ENCODE data around the gene CLMN. TPM values are rescaled to one million over a fixed set of nuclear protein-coding genes. Genes with fewer than 3 reads are reported as not detected.

The CLMN gene
- total and polyA plus RNA-seq, 10 of the 15 experiments (the other 5 are each of a cell fraction or from before 2014, with no cell fraction given) = 7.8 to 49.3 (median 18.5) TPM

- Histone ChIP-seq H3K9ac (ENCODE audit: control insufficient read depth, insufficient read depth, low read length) (no peak overlapping the region), H3K4me3 (no peak overlapping the region), H3K36me3 (ENCODE audit: control insufficient read depth in 2 of 2, insufficient read depth in 2 of 2, low read length in 1 of 2) (no peaks in the 10 kb centered on the region), H3K27me3 (replicated peaks in 1 of 2; ENCODE audit: control insufficient read depth in 2 of 2, insufficient read depth in 2 of 2, low read length in 1 of 2) (no peaks in the 10 kb centered on the region), H3K4me2 (ENCODE audit: control insufficient read depth, insufficient read depth) (no peak overlapping the region), H2AFZ (ENCODE audit: control insufficient read depth, low read depth, low read length) (no peak overlapping the region), H3K79me2 (ENCODE audit: control insufficient read depth, insufficient read depth, low read length) (no peaks in the 10 kb centered on the region), H3K27ac (ENCODE audit: control insufficient read depth, insufficient read depth) (no peak overlapping the region), H3K4me1 (ENCODE audit: control insufficient read depth, insufficient read depth, low read length) (peaks cover 18% of the 10 kb centered on the region), H3K9me3 (replicated peaks; ENCODE audit: control insufficient read depth, insufficient read depth, low read length) (no peaks in the 10 kb centered on the region), H4K20me1 (ENCODE audit: control insufficient read depth, insufficient read depth) (no peaks in the 10 kb centered on the region)
- FAIRE-seq (no peak), ATAC-seq (no peak), DNase-seq (ENCODE audit: low read depth, low spot score) (no peak)
- BruUV-seq (replicated peaks) = no TSS peak
- ChIA-PET RAD21 (ENCODE audit: unreplicated experiment) (interaction anchor here (1.0 kb wide), 1 partner anchor 60 kb away, joined by 3 read pairs; no protein-coding TSS in a partner anchor), CTCF (no interaction called here), POLR2A (no interaction called here), SMC1A (ENCODE audit: uncharacterized antibody, unreplicated experiment) (interaction anchor here (0.7 to 1.6 kb wide), 5 partner anchors 9 to 30 kb away, joined by 3 to 5 read pairs (median 3); no protein-coding TSS in a partner anchor)
- WGBS (ENCODE audit: insufficient coverage, insufficient replicate concordance, low lambda C conversion rate, missing lambda C conversion rate) = 65% methylated on average over 8 of the region's 8 CpGs
- in situ Hi-C loops (cut with MboI) = no loop called here
- intact Hi-C loops (cut with micrococcal nuclease; ENCODE audit: unreplicated experiment) = no loop called here
- TF ChIP-seq CBFB (IDR thresholded peaks at IDR 0.05; ENCODE audit: low read depth) (no peak), JUNB (IDR thresholded peaks at IDR 0.05) (no peak), CHD1 (IDR thresholded peaks at IDR 0.05; ENCODE audit: low read depth, low read length) (no peak), SP1 (IDR thresholded peaks at IDR 0.05; ENCODE audit: low read depth, low read length) (no peak), NFIC (IDR thresholded peaks at IDR 0.05; ENCODE audit: low read depth, low read length) (no peak), YY1 (IDR thresholded peaks at IDR 0.05; ENCODE audit: low read depth, low read length) (no peak), EGR1 (IDR thresholded peaks at IDR 0.05; ENCODE audit: borderline replicate concordance in 1 of 2, low read depth in 2 of 2, low read length in 2 of 2) (no peak), FOXM1 (IDR thresholded peaks at IDR 0.05; ENCODE audit: low read depth, low read length) (no peak), POLR2AphosphoS5 (IDR thresholded peaks at IDR 0.05; ENCODE audit: low read length) (no peak), BCL11A (IDR thresholded peaks at IDR 0.05; ENCODE audit: low read depth, low read length) (no peak), KLF5 (IDR thresholded peaks at IDR 0.05; ENCODE audit: partially characterized antibody) (no peak), SMARCA5 (IDR thresholded peaks at IDR 0.05) (no peak), ASH2L (IDR thresholded peaks at IDR 0.05; ENCODE audit: borderline replicate concordance, low read depth) (no peak), NR2C2 (IDR thresholded peaks at IDR 0.05; ENCODE audit: borderline replicate concordance, control insufficient read depth, insufficient read length, low read depth) (no peak)
- TF ChIP-seq, protein P1, sequence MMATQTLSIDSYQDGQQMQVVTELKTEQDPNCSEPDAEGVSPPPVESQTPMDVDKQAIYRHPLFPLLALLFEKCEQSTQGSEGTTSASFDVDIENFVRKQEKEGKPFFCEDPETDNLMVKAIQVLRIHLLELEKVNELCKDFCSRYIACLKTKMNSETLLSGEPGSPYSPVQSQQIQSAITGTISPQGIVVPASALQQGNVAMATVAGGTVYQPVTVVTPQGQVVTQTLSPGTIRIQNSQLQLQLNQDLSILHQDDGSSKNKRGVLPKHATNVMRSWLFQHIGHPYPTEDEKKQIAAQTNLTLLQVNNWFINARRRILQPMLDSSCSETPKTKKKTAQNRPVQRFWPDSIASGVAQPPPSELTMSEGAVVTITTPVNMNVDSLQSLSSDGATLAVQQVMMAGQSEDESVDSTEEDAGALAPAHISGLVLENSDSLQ (IDR thresholded peaks at IDR 0.05) = no peak
- TF ChIP-seq, protein P2, sequence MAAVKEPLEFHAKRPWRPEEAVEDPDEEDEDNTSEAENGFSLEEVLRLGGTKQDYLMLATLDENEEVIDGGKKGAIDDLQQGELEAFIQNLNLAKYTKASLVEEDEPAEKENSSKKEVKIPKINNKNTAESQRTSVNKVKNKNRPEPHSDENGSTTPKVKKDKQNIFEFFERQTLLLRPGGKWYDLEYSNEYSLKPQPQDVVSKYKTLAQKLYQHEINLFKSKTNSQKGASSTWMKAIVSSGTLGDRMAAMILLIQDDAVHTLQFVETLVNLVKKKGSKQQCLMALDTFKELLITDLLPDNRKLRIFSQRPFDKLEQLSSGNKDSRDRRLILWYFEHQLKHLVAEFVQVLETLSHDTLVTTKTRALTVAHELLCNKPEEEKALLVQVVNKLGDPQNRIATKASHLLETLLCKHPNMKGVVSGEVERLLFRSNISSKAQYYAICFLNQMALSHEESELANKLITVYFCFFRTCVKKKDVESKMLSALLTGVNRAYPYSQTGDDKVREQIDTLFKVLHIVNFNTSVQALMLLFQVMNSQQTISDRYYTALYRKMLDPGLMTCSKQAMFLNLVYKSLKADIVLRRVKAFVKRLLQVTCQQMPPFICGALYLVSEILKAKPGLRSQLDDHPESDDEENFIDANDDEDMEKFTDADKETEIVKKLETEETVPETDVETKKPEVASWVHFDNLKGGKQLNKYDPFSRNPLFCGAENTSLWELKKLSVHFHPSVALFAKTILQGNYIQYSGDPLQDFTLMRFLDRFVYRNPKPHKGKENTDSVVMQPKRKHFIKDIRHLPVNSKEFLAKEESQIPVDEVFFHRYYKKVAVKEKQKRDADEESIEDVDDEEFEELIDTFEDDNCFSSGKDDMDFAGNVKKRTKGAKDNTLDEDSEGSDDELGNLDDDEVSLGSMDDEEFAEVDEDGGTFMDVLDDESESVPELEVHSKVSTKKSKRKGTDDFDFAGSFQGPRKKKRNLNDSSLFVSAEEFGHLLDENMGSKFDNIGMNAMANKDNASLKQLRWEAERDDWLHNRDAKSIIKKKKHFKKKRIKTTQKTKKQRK (IDR thresholded peaks at IDR 0.05; ENCODE audit: low read depth, low read length) = no peak
- TF ChIP-seq, protein P3, sequence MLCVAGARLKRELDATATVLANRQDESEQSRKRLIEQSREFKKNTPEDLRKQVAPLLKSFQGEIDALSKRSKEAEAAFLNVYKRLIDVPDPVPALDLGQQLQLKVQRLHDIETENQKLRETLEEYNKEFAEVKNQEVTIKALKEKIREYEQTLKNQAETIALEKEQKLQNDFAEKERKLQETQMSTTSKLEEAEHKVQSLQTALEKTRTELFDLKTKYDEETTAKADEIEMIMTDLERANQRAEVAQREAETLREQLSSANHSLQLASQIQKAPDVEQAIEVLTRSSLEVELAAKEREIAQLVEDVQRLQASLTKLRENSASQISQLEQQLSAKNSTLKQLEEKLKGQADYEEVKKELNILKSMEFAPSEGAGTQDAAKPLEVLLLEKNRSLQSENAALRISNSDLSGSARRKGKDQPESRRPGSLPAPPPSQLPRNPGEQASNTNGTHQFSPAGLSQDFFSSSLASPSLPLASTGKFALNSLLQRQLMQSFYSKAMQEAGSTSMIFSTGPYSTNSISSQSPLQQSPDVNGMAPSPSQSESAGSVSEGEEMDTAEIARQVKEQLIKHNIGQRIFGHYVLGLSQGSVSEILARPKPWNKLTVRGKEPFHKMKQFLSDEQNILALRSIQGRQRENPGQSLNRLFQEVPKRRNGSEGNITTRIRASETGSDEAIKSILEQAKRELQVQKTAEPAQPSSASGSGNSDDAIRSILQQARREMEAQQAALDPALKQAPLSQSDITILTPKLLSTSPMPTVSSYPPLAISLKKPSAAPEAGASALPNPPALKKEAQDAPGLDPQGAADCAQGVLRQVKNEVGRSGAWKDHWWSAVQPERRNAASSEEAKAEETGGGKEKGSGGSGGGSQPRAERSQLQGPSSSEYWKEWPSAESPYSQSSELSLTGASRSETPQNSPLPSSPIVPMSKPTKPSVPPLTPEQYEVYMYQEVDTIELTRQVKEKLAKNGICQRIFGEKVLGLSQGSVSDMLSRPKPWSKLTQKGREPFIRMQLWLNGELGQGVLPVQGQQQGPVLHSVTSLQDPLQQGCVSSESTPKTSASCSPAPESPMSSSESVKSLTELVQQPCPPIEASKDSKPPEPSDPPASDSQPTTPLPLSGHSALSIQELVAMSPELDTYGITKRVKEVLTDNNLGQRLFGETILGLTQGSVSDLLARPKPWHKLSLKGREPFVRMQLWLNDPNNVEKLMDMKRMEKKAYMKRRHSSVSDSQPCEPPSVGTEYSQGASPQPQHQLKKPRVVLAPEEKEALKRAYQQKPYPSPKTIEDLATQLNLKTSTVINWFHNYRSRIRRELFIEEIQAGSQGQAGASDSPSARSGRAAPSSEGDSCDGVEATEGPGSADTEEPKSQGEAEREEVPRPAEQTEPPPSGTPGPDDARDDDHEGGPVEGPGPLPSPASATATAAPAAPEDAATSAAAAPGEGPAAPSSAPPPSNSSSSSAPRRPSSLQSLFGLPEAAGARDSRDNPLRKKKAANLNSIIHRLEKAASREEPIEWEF (IDR thresholded peaks at IDR 0.05; ENCODE audit: insufficient replicate concordance, low read depth, low read length) = no peak
These were observed 85.3 kb downstream of the CLMN start for GRCh38 chr14:95234426-95234825.

Measured in GM12878 (cell line).